H1 (cell line): ENCODE data around the gene IL36RN. TPM values are rescaled to one million over a fixed set of nuclear protein-coding genes. Genes with fewer than 3 reads are reported as not detected.

Experiments
- FOSL1 ChIP-seq: IDR thresholded peaks from 2 replicates; pipeline ENCODE4 v1.6.1; 2011; ENCODE audit warnings: mild to moderate bottlenecking, low read depth, low read length, moderate library complexity; ENCODE audit not compliant: insufficient read depth
- KDM1A ChIP-seq: fragments of 200-600, 300-600 bp; sonication (generic); IDR thresholded peaks from 2 replicates; pipeline ENCODE4 v1.7.1; 2016; ENCODE audit warnings: mild to moderate bottlenecking, low read length, borderline replicate concordance
- KDM5A ChIP-seq: fragments of 200-600 bp; IDR thresholded peaks from 2 replicates; pipeline ENCODE4 v1.7.1; 2012; ENCODE audit warnings: mild to moderate bottlenecking, low read length, inconsistent platforms, mixed read lengths
- SAP30 ChIP-seq: fragments of 300-600 bp; sonication (generic); IDR thresholded peaks from 2 replicates; pipeline ENCODE4 v1.7.1; 2012; ENCODE audit warnings: low read length, moderate library complexity, mild to moderate bottlenecking, inconsistent platforms; ENCODE audit not compliant: insufficient read depth, insufficient replicate concordance
- polyA plus RNA-seq, 7 experiments: library from polyadenylated mRNA; depleted of rRNA in 3 of 7; stranded (reverse) in 5 of 7; unstranded in 2 of 7; fragments of >200 nt in 5 of 7; fragments of 200-250 nt in 2 of 7; gene quantifications; 1 replicate in 5 of 7; 2 replicates in 1 of 7; 4 replicates in 1 of 7; pipeline versions ENCODE4 v1.2.1 to v1.2.3, GENCODE V29; 2011 to 2013; ENCODE audit warnings: missing spikeins in 2 of 7, mixed read lengths in 2 of 7
- total RNA-seq: library from RNA; stranded (reverse); fragmentation: NEBNext Ultra II Directional; extraction: Animal tissue kit (Norgen Biotek cat#: 25700); gene quantifications from 2 replicates; pipeline ENCODE4 v1.2.1, GENCODE V29; 2021
- TF ChIP-seq, protein P1 (sequence below): fragments of 300-600 bp; sonication (generic); IDR thresholded peaks from 2 replicates; pipeline ENCODE4 v1.7.1; 2012; ENCODE audit warnings: low read length, moderate library complexity, mild to moderate bottlenecking, inconsistent platforms; ENCODE audit not compliant: insufficient replicate concordance
- TF ChIP-seq, protein P2 (sequence below): IDR thresholded peaks from 2 replicates; pipeline ENCODE4 v1.6.1; 2012; ENCODE audit warnings: inconsistent platforms
- TF ChIP-seq, protein P3 (sequence below): IDR thresholded peaks from 2 replicates; pipeline ENCODE4 v1.6.1; 2012; ENCODE audit warnings: inconsistent platforms
- TF ChIP-seq, protein P4 (sequence below), 3 experiments: IDR thresholded peaks; 1 replicate in 2 of 3; 2 replicates in 1 of 3; pipeline versions ENCODE4 v1.5.1 to v1.6.1; 2011; ENCODE audit warnings: low read length in 3 of 3, mild to moderate bottlenecking in 3 of 3, inconsistent platforms in 2 of 3, low read depth in 1 of 3, moderate library complexity in 1 of 3; ENCODE audit not compliant: insufficient read depth in 1 of 3; ENCODE audit errors: control extremely low read depth in 1 of 3

The IL36RN gene
- total and polyA plus RNA-seq, 2 of the 8 experiments (the other 6 are each of a cell fraction or from before 2014, with no cell fraction given) = not detected

DNA sequence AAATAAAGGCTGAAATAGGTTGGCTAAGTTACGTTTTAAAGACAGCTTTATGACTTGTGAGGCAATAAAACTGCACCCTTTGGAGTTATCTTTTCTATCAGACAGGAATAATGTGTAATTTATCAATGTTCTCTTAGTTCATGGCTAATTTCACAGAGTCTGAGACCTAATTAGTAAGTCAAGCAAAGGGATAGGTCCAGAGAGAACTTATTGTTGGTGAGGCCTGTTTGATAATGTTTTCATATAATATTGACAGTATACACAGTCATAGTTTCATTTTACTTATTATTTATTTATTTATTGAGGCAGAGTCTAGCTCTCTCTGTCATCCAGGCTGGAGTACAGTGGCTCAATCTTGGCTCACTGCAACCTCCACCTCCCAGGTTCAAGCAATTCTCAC, 1.9 kb upstream of the IL36RN start (continued):
- TF ChIP-seq, protein P1, sequence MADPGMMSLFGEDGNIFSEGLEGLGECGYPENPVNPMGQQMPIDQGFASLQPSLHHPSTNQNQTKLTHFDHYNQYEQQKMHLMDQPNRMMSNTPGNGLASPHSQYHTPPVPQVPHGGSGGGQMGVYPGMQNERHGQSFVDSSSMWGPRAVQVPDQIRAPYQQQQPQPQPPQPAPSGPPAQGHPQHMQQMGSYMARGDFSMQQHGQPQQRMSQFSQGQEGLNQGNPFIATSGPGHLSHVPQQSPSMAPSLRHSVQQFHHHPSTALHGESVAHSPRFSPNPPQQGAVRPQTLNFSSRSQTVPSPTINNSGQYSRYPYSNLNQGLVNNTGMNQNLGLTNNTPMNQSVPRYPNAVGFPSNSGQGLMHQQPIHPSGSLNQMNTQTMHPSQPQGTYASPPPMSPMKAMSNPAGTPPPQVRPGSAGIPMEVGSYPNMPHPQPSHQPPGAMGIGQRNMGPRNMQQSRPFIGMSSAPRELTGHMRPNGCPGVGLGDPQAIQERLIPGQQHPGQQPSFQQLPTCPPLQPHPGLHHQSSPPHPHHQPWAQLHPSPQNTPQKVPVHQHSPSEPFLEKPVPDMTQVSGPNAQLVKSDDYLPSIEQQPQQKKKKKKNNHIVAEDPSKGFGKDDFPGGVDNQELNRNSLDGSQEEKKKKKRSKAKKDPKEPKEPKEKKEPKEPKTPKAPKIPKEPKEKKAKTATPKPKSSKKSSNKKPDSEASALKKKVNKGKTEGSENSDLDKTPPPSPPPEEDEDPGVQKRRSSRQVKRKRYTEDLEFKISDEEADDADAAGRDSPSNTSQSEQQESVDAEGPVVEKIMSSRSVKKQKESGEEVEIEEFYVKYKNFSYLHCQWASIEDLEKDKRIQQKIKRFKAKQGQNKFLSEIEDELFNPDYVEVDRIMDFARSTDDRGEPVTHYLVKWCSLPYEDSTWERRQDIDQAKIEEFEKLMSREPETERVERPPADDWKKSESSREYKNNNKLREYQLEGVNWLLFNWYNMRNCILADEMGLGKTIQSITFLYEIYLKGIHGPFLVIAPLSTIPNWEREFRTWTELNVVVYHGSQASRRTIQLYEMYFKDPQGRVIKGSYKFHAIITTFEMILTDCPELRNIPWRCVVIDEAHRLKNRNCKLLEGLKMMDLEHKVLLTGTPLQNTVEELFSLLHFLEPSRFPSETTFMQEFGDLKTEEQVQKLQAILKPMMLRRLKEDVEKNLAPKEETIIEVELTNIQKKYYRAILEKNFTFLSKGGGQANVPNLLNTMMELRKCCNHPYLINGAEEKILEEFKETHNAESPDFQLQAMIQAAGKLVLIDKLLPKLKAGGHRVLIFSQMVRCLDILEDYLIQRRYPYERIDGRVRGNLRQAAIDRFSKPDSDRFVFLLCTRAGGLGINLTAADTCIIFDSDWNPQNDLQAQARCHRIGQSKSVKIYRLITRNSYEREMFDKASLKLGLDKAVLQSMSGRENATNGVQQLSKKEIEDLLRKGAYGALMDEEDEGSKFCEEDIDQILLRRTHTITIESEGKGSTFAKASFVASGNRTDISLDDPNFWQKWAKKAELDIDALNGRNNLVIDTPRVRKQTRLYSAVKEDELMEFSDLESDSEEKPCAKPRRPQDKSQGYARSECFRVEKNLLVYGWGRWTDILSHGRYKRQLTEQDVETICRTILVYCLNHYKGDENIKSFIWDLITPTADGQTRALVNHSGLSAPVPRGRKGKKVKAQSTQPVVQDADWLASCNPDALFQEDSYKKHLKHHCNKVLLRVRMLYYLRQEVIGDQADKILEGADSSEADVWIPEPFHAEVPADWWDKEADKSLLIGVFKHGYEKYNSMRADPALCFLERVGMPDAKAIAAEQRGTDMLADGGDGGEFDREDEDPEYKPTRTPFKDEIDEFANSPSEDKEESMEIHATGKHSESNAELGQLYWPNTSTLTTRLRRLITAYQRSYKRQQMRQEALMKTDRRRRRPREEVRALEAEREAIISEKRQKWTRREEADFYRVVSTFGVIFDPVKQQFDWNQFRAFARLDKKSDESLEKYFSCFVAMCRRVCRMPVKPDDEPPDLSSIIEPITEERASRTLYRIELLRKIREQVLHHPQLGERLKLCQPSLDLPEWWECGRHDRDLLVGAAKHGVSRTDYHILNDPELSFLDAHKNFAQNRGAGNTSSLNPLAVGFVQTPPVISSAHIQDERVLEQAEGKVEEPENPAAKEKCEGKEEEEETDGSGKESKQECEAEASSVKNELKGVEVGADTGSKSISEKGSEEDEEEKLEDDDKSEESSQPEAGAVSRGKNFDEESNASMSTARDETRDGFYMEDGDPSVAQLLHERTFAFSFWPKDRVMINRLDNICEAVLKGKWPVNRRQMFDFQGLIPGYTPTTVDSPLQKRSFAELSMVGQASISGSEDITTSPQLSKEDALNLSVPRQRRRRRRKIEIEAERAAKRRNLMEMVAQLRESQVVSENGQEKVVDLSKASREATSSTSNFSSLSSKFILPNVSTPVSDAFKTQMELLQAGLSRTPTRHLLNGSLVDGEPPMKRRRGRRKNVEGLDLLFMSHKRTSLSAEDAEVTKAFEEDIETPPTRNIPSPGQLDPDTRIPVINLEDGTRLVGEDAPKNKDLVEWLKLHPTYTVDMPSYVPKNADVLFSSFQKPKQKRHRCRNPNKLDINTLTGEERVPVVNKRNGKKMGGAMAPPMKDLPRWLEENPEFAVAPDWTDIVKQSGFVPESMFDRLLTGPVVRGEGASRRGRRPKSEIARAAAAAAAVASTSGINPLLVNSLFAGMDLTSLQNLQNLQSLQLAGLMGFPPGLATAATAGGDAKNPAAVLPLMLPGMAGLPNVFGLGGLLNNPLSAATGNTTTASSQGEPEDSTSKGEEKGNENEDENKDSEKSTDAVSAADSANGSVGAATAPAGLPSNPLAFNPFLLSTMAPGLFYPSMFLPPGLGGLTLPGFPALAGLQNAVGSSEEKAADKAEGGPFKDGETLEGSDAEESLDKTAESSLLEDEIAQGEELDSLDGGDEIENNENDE = no peak
- TF ChIP-seq KDM1A (no peak), SAP30 (no peak), KDM5A (no peak), FOSL1 (no peak)
- TF ChIP-seq, protein P2, sequence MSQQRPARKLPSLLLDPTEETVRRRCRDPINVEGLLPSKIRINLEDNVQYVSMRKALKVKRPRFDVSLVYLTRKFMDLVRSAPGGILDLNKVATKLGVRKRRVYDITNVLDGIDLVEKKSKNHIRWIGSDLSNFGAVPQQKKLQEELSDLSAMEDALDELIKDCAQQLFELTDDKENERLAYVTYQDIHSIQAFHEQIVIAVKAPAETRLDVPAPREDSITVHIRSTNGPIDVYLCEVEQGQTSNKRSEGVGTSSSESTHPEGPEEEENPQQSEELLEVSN = no peak
- TF ChIP-seq, protein P3, sequence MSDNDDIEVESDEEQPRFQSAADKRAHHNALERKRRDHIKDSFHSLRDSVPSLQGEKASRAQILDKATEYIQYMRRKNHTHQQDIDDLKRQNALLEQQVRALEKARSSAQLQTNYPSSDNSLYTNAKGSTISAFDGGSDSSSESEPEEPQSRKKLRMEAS = no peak
- TF ChIP-seq, protein P4, sequence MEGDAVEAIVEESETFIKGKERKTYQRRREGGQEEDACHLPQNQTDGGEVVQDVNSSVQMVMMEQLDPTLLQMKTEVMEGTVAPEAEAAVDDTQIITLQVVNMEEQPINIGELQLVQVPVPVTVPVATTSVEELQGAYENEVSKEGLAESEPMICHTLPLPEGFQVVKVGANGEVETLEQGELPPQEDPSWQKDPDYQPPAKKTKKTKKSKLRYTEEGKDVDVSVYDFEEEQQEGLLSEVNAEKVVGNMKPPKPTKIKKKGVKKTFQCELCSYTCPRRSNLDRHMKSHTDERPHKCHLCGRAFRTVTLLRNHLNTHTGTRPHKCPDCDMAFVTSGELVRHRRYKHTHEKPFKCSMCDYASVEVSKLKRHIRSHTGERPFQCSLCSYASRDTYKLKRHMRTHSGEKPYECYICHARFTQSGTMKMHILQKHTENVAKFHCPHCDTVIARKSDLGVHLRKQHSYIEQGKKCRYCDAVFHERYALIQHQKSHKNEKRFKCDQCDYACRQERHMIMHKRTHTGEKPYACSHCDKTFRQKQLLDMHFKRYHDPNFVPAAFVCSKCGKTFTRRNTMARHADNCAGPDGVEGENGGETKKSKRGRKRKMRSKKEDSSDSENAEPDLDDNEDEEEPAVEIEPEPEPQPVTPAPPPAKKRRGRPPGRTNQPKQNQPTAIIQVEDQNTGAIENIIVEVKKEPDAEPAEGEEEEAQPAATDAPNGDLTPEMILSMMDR (IDR thresholded peaks at IDR 0.05; ENCODE audit: control extremely low read depth in 1 of 3, insufficient read depth in 1 of 3, low read depth in 1 of 3, low read length in 3 of 3) = no peak
